Upper lobe of right lung (tissue), 1 donor: Measurements from ENCODE around the gene ZNF280B. TPM values are rescaled to one million over a fixed set of nuclear protein-coding genes. Genes with fewer than 3 reads are reported as not detected.
A peak's percentile ranks its signal among the peaks of the same experiment; 100 is the strongest.

Source experiments
- ATAC-seq: fragments of 200-7000 bp; cut with Tn5 transposase; one replicate; pipeline ENCODE4 v1.9.1; 2020; ENCODE audit warnings: mild to moderate bottlenecking, moderate library complexity
- DNase-seq: peaks from one replicate; pipeline ENCODE4 v3.0.0-alpha.2; 2020
- H3K27ac ChIP-seq: fragments of 200-600 bp; one replicate; pipeline ENCODE4 v1.8.0; 2022
- H3K27me3 ChIP-seq: fragments of 200-600 bp; one replicate; pipeline ENCODE4 v1.8.0; 2022; ENCODE audit warnings: mild to moderate bottlenecking
- H3K36me3 ChIP-seq: fragments of 200-600 bp; one replicate; pipeline ENCODE4 v1.8.0; 2022
- H3K4me1 ChIP-seq: fragments of 200-600 bp; one replicate; pipeline ENCODE4 v1.8.0; 2022
- H3K4me3 ChIP-seq: fragments of 200-600 bp; one replicate; pipeline ENCODE4 v1.8.0; 2022; ENCODE audit warnings: mild to moderate bottlenecking
- H3K9me3 ChIP-seq: fragments of 200-600 bp; one replicate; pipeline ENCODE4 v1.8.0; 2022
- CTCF ChIP-seq: fragments of 200-600 bp; IDR thresholded peaks from one replicate; pipeline ENCODE4 v1.8.0; 2022; ENCODE audit warnings: antibody characterized with exemption
- intact Hi-C: fragments of 100-400 bp; cut with DNase I; formaldehyde crosslinking; loops from one replicate; pipeline ENCODE4 v1.11.0; 2022
- total RNA-seq: library from RNA; stranded (reverse); fragmentation: NEBNext Ultra II Directional; extraction: Animal tissue kit (Norgen Biotek cat#: 25700); gene quantifications from one replicate; pipeline ENCODE4 v1.2.1, GENCODE V29; 2021
- donor health status: DM: no; HTN: yes; CAD: no; lungs with severe emphysema.

Gene ZNF280B
- total RNA-seq, 1 donor from 2014 or later = 0.49 TPM

GRCh38 chr22:22548317-22548716, 39.8 kb upstream of the ZNF280B start:
- Histone ChIP-seq H3K27ac (no peak overlapping the region), H3K27me3 (no peaks in the 10 kb centered on the region), H3K9me3 (no peaks in the 10 kb centered on the region), H3K4me3 (no peak overlapping the region), H3K36me3 (no peaks in the 10 kb centered on the region), H3K4me1 (no peaks in the 10 kb centered on the region)
- DNase-seq (no peak), ATAC-seq (no peak)
- intact Hi-C loops = no loop called here
- TF ChIP-seq CTCF = no peak

- Histone ChIP-seq H3K27me3 (no peaks in the 10 kb centered on the region), H3K27ac (no peak overlapping the region), H3K36me3 (no peaks in the 10 kb centered on the region), H3K4me3 (no peak overlapping the region), H3K9me3 (no peaks in the 10 kb centered on the region), H3K4me1 (no peaks in the 10 kb centered on the region)
- no peak for TF ChIP-seq CTCF
- ATAC-seq (no peak), DNase-seq (no peak)
- intact Hi-C loops = no loop called here
Observed at GRCh38 chr22:22547692-22548300, 39.3 kb upstream of the ZNF280B start.

- no peaks in the 10 kb centered on the region for H3K4me1 ChIP-seq
- DNase-seq (no peak), ATAC-seq (no peak)
- H3K27ac ChIP-seq = no peak overlapping the region
- no peaks in the 10 kb centered on the region for H3K36me3 ChIP-seq
- no peak overlapping the region for H3K4me3 ChIP-seq
- TF ChIP-seq CTCF = no peak
- no peaks in the 10 kb centered on the region for H3K27me3 ChIP-seq
- H3K9me3 ChIP-seq = no peaks in the 10 kb centered on the region
- intact Hi-C loops = no loop called here
Observed at GRCh38 chr22:22547226-22547625, 38.7 kb upstream of the ZNF280B start.

- no peak for DNase-seq
- Histone ChIP-seq H3K9me3 (no peaks in the 10 kb centered on the region), H3K4me3 (no peak overlapping the region), H3K4me1 (no peaks in the 10 kb centered on the region), H3K36me3 (no peaks in the 10 kb centered on the region), H3K27ac (no peak overlapping the region), H3K27me3 (no peaks in the 10 kb centered on the region)
- TF ChIP-seq CTCF = no peak
- peak; percentile 68 for ATAC-seq
- intact Hi-C loops = no loop called here
Observed at GRCh38 chr22:22546490-22546889, 37.9 kb upstream of the ZNF280B start.

GRCh38 chr22:22545084-22545483, 36.5 kb upstream of the ZNF280B start:
- Histone ChIP-seq H3K27ac (no peak overlapping the region), H3K9me3 (no peaks in the 10 kb centered on the region), H3K27me3 (no peaks in the 10 kb centered on the region), H3K4me3 (no peak overlapping the region), H3K36me3 (no peaks in the 10 kb centered on the region), H3K4me1 (no peaks in the 10 kb centered on the region)
- no peak for DNase-seq
- no peak for TF ChIP-seq CTCF
- intact Hi-C loops = no loop called here
- ATAC-seq = no peak
